HG02759 (cell line): Measurements from ENCODE around the gene CLCF1.

Experiments
- ATAC-seq: cut with Tn5 transposase; IDR thresholded peaks from one replicate; pipeline ENCODE4 v1.9.1; 2021; ENCODE audit warnings: mild to moderate bottlenecking, moderate library complexity; ENCODE audit not compliant: unreplicated experiment

The CLCF1 gene

DNA sequence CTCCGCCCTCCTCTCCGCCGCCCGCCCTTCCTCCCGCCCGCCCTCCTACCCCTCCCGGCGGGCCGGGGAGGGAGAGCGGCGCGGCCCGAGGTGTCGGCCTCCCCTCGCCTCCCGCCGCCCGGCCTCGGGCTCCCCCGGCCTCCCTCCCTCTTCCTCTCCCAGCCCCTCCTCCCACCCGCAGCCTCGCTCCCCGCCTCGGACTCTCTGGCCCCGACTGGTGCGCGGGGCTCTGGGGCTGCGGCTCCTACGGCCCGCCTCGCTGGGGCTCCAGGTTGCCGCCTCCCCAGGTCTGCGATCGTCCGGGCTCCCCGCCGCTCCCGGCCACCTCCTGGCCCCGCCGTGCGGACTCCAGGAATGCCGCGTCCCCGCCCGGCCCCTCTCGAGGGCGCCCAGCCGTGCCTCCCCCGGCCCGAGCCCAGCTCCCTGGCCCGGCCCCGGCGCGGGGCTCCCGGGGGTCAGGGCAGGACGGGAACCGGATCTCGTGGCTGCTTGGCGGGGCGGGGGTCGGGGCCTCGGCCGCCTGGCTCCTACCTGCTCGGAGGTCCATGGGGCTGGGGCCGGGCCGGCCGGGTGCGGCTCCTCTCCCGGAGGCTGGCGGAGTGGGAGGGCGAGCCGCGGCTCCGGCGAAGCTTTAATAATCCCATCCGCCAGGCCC lies at the start of gene CLCF1:
TSS of gene CLCF1 (minus strand) at position 606 of the 655 bp plus-strand sequence. CDS start at position 547, 59 bp downstream.
- ATAC-seq: no peak

DNA sequence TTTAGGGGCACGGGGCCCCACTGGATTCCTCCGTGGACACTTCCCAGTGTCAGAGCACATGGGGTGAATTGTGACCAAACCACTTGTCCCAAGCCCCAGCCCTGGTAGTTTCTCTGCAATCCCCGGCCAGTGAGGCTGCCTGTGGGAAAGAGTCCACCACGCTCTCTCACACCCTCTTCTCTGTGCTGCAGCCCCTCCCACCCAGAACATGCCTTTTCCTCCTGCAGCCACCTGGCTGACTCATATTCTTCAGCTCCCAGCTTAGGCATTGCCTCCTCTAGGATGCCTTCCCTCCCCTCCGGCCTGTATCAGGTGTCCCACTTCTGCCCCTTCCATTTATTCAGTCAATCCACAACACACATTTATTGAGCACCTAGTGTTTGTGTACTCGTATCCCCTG lies 49.5 kb upstream of the CLCF1 start:
- no peak for ATAC-seq

DNA sequence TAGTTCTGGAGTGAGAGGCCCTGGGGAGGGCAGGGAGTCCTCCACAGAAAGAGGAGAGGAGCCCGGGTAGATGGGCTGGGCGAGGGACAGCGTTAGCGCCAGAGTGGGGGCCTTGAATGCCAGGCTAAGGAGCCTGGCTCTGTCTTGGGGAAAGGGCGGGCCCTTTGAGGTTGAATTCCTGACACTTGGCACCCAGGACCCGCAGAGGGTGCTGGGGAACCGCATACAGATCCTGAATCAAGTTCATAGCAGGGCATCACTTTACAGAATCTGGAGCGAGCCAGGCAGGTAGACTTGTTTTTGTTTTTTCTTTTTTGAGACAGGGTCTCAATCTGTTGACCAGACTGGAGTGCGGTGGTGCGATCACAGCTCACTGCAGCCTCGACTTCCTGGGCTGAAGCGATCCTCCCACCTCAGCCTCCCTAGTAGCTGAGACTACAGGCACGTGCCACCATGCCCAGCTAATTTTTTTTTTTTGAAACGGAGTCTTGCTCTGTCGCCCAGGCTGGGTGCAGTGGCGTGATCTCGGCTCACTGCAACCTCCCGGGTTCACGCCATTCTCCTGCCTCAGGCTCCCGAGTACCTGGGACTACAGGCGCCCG lies 48.1 kb upstream of the CLCF1 start:
- ATAC-seq: no peak

DNA sequence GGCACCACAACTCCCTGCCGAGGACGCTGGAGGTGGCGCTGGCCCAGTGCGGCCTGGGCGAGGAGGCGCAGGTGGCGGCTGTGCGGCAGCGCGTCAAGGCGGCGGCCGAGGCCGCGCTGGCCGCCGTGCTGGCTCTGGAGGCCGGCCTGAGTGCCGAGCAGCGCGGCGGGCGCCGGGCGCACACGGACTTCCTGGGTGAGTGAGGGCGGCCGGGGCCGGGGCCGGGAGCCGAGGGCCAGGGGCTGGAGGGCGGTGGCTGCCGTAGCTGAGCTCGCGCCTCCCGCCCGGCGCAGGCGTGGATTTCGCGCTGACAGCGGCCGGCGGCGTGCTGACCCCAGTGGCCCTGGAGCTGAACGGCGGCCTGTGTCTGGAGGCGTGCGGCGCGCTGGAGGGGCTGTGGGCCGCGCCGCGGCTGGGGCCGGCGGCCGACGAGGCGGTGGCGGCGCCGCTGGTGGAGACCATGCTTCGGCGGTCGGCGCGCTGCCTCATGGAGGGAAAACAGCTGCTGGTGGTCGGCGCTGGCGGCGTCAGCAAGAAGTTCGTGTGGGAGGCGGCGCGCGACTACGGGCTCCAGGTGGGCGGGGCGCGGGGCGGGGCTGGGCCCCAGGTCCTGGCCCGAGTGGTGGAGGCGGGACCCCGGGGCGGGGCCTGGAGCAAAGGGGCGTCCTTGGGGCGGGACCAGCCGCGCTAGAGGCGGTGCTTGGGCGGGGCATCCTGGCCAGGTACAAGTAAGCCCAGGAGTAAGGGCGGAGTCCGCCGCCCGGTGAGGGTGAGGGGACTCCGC lies 47.4 kb upstream of the CLCF1 start:
- peak; percentile 87 for ATAC-seq

DNA sequence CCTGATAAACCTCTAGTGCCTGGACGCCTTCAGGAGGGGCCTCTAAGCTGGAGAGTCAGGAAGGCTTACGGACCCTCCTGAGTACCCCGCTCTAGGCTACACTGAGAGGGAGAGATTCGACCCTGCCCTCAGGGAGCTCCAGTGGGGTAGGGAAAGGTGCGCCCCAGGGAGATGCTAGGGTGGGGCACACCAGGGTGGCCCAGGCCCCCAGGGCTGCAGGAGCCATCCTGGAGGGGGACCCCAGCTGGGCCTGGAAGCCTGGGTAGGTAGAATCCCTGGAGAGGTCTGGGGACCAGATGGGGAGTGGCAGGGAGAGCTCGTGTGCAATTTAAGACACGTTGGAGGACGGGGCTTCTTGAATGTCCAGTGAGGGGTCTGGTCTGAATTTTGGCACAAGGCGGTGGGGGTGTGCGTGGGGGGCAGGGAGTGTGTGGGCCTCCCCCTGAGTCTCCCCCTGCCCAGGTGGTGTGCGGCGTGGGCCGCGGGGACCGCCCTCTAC lies 46.8 kb upstream of the CLCF1 start:
- ATAC-seq: no peak

DNA sequence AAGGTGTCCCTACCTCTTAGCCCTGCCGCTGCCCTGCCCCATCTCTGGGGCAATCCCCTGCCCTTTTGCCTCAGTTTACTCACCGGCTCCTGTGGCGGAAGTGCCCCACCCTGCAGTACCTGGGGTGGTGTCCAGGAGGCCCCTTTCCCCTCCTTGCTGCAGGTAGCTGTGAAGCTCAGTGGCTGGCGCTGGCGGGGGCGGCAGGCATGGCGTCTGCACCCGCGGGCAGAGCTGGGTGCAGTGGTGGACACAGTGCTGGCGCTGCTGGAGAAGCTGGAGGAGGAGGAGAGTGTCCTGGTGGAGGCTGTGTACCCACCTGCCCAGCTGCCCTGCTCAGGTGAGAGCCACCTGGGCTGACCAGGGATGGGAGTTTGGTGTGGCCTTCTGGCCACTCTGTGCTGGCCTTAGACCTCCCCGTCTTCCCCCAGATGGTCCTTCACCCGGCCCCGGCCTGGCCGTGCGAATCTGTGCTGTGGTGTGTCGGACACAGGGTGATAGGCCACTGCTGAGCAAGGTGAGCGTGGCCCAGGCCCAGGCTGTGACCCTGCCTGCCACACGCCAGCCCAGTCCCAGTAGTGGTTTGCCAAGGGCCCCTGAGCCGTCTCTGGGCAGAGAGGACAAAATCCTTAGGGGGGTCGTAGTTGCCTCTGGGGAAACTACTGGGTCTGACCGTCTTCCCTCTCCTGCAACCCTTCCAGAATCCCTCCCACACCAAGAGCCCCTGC lies 46.1 kb upstream of the CLCF1 start:
- no peak for ATAC-seq

DNA sequence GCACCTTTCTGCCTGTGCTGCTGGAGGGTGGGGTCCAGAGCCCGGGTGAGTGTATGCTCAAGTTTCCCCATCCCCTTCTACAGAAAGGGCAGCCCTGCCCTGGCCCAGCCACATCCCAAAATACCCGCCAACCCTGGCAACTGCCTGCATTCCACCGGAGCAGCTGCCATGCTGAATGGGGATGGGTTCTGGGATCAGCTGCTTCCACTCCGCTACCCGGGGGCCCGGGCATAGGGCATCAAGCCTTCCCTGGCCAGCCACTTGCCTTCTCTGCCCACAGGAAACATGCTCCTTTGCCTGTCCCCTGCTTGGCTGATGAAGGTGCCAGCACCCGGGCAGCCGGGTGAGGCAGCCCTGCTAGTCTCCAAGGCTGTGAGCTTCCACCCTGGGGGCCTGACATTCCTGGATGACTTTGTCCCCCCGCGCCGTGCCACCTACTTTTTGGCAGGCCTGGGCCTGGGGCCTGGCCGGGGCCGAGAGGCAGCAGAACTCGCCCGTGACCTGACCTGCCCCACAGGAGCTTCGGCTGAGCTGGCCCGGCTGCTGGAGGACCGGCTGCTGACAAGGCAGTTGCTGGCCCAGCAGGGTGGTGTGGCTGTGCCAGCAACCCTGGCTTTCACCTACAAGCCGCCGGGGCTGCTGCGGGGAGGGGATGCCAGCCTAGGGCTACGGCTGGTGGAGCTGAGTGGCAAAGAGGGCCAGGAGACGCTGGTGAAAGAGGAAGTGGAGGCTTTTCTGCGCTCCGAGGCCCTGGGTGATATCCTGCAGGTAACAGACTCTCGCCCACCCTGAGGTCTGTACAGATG lies 45.3 kb upstream of the CLCF1 start:
- no peak for ATAC-seq

DNA sequence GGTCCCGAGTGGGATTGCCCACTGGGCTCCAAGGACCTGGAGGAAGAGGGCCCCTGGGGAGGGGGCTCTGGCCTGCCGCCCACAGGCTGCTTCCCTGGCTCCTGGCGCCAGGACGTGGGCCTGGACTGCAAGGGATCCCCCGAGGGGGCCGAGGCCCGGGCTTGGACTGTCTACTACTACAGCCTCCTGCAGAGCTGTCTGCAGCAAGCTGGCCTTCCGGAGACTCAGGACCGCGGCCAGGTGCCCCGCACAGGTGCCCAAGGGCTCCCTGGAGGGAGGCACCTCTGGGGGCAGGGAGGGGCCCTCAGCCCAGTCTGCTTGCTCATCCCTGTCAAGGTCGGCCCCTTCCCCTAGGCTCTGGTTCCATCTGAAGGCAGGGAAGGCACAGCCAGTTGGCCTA lies 44.0 kb upstream of the CLCF1 start:
- ATAC-seq: no peak

DNA sequence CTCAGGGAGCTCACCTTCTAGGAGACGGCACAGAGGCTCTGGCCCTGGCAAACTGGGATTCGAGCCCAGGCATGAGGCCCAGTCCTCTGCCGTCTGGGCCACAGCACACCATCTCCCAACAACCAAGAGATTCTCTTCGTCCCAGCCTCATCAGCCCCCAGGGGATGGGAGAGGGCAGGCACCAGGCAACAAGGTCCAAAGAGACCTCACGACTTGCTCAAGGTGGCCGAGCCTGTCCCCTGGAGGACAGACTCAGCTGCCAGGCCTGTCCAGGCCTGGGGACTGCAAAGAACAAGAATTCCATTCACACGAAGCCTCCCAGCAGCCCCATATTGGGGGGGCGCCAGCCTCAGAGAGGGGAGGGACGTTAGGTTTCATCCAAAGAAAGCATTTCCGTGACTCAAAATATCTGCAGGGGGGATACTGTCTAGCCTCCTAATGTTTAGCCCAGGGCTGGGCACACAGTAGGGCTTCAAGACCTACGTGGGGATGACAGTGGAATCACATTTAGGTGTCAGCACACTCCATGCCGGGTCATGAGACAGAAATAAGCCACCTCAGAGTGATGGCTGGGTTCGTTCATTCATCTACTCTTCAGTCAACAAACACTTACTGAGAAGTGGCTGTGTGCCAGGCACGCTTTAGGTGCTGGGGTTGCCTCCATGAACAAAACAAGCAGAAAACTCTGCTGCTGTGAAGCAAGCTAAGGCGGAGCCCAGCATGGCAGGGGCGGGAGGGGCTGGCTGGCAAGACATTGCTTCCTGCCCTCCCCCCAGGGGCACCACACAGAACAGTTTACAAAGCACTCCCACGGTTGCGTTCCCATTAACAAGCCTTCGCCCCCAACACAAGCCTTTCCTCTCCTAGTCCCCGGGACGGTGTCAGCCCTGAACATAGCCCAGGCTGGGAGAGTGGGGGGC lies 43.3 kb upstream of the CLCF1 start:
- no peak for ATAC-seq

DNA sequence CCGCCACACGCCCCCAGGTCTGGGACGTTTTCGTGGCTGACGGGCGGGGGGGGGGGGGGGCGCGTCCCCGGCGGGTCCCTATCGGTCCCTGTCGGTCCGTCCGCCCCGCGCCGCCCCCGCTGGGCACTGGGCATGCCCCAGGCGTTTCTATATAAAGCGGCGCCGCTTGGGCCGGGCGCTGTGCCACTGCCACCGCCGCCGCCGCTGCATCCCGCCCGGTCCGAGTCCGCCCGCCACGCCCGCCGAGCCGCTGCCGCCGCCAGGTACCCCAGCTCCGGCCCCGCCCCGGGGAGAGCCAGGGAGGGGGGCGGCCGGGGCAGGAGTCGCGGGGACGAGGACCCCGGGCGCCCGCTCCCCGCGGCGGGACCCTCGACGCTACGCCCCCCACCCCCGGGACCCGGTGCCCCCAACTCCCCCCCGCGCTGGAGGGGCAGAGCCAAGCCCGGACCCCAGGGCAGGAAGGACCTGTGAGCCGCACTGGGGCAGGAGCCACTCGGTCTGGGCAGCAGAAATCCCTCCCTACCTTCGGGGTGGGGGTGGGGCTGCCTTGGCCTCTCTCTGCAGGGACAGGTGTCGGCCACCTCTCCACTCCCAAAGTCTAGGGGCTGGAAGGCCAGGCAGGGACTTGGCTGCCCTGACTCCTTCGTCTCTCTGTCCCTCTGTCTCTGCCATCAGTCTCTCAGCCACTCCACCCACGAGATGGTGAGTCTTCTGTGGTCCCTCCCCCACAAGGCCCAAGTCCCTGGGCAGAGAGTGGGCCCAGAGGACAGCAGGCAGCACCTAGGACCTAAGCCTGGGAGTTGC lies 42.3 kb upstream of the CLCF1 start, which contains the start of gene CARNS1:
TSS of gene CARNS1 (plus strand) at position 178 of the 804 bp plus-strand sequence. CDS start at position 700, 522 bp downstream.
- no peak for ATAC-seq

DNA sequence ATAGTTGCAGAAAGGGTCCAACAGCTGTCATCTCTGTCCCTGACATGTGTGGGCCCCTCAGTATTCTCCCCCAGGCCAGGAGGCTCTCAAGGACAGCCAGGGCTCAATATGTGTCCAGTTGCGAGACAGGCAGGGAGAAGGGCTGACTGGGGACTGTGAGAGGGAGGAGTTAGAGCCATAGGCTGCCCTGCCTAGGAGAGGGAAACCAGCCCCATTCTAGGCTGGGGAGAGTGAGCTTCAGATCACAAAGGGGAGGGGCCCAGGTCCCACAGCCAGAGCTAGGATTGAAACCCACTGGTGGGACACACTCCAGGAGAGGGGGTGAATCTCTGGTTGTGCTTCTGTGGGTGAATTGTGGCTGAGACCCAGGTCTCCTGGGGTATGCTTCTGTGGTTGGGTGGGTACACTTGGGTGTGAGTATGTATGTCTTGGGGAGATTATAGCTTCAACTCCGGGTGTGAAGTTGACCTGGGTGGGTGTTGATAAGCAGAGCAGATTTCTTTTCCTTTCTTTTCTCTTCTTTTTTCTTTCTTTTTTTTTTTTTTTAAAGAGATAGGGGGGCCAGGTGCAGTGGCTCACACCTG lies 40.0 kb upstream of the CLCF1 start:
- ATAC-seq: no peak

DNA sequence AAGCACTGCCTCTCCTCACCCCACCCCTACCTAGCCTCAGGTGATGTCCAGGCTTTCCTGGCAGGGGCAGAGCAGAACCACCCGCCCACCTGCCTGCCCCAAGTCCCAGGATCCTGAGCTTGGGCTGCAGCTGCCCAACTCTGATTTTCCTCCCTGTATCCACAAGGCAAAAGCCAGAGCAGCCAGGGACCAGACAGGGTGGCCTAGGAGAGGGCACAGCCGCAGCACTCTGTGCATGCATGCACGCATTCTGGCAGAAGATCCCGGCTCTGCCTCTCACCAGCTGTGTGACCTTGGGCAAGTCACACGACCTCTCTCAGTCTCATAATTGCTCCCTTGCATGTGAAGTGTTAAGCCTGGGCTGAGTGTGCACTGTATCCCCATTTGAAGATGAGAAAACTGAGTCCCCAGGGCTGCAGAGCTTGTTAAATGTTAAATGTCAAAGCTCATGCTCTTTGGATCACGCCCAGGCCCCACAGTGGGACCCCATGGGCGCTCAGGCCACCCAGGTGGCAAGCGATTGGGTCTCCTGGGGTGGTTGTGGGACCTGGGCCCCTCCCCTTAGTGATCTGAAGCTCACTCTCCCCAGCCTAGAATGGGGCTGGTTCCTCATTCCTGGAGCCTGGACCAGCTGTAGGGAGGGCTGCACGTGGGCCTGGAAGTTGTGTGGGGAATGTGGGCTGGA lies 39.2 kb upstream of the CLCF1 start:
- no peak for ATAC-seq

DNA sequence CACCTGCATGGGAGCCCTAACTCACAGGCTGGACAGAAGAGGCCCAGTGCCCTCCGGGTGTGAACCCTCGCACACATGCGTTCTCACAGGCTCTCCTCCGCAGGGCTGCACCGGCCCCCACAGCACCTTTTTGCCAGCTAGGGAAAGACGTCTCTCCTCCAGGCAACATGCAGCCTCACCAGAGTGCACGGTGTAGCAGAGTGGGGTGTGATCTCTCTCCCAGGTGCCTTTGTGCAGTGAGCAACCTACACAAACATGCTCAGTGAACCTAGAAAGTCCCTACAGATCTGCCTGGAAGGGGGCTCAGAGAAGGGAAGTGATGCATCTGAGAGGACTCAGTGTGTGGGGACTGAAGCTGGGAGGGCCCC lies 38.4 kb upstream of the CLCF1 start:
- ATAC-seq: no peak

DNA sequence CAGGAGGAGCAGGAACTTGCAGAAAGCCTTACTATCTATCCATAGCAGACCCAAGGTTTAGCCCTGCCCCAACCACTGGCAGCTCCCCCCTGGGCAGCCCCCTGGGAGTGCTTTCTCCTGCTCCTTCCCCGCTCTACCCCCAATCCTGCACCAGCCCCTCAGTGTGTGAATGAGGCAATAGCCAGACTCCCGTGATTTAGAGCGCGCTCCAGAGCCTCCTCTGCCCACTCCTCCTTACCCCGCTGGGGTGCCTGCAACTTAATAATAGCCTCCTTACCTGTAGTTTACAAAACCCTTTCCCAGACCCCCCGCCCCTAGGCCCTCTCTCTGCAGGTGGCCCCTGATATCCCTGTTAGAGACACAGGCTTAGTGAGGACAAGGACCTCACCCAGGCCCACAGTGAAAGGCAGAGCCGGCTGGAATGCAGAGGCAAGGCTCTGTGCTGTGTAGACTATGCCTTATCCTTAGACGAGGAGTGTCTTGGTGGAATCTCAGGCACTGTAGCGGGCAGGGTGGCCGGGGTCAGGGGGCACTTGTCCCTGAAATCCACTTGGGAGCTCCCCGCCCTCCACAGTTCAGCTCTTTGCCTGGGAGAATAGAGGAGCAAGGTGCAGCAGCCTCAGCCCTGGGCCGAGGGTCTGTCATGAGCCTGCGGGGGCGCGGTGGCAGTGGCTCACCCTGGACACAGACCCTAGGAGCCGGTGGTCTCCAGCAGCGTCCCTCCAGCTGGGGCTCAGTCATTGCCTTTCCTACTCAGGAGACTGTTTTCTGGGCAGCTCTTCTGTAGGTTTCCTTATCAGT lies 37.8 kb upstream of the CLCF1 start:
- no peak for ATAC-seq

DNA sequence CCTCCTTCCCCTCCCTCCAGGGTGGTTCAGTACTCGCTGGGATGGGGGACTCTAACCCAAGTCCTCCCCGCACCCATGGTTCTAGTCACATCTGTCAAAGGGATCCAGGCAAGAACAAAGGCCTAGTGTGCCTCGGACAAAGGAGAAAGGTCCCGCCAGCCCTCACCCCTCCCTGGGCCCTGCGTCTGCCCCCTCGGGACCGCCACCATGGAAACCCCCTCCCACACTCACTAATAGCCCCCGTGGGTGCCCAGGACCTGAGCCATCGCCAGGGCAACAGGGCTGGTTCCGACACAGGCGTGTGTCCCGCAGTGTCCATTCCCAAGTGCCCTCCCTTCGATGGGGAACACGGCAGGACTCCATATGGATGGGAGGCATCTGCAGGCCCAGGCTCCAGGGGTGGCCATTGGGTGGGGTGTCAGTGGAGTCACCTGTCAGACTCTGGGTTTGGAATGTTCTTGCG lies 37.0 kb upstream of the CLCF1 start:
- no peak for ATAC-seq

DNA sequence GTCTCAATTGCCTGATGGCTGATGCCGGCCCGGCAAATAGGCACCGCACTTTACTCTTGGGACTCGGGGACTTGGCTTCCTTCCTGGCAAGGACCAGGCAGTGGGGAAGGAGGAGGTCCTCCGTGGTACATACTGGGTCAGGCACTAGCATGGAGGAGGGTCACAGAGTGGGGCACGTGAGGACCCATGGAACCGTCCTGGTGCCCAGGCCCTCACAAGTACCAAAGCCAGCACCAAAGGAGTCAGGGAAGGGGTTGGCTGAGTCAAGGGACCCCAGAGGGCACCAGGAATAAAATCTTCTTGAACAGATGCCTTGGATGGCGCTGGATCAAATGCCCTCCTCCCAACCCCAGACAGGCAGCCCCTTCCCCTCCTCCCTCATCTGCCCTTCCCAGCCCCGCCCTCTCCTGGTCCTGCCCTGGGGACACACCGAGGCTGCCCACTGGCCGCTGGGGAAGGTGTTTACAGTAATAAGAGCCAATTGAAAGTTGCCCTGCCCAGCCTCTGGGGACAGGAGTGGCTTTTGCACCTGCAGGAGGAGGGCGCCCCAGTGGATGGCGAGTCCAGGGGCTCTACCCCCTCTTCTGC lies 36.5 kb upstream of the CLCF1 start:
- peak; percentile 1 for ATAC-seq
